K562 (cell line): Measurements from ENCODE around the gene CTSK.

ENCODE experiments used
- CHD1 ChIP-seq: fragments of 200-600 bp; sonication (generic); IDR thresholded peaks from one replicate; pipeline ENCODE4 v1.6.1; 2012; ENCODE audit warnings: mild to moderate bottlenecking, moderate library complexity, low read length, inconsistent platforms
- CHD4 ChIP-seq: fragments of 200-600 bp; sonication (generic); IDR thresholded peaks from 3 replicates; pipeline ENCODE4 v1.6.1; 2012; ENCODE audit warnings: low read depth, mild to moderate bottlenecking, mixed read lengths, low read length, inconsistent platforms; ENCODE audit not compliant: insufficient read depth, insufficient replicate concordance, poor library complexity, severe bottlenecking
- CTCF ChIP-seq, 3 experiments: IDR thresholded peaks in 2 of 3; conservative IDR thresholded peaks in 1 of 3; 2 replicates each; pipeline ENCODE4 v1.5.1; 2011 to 2012; ENCODE audit warnings: low read length in 3 of 3, mild to moderate bottlenecking in 3 of 3, control low read depth in 2 of 3, improper control_type of control experiment in 1 of 3, inconsistent platforms in 1 of 3, low read depth in 1 of 3, mixed read lengths in 1 of 3, moderate library complexity in 1 of 3; ENCODE audit not compliant: insufficient read depth in 2 of 3
- MAZ ChIP-seq, 2 experiments: fragments of 450-650 bp in 1 of 2; sonication (generic) in 1 of 2; formaldehyde crosslinking; IDR thresholded peaks in 1 of 2; conservative IDR thresholded peaks in 1 of 2; 2 replicates each; pipeline versions ENCODE4 v1.4.0 to v1.5.0; 2020; ENCODE audit warnings: mild to moderate bottlenecking in 1 of 2, missing genetic modification reagents in 1 of 2
- PHF8 ChIP-seq: fragments of 200-600 bp; sonication (generic); IDR thresholded peaks from 2 replicates; pipeline ENCODE4 v1.6.1; 2012; ENCODE audit warnings: mixed run types, mild to moderate bottlenecking, inconsistent platforms, low read length, moderate library complexity, borderline replicate concordance
- POLR2H ChIP-seq: IDR thresholded peaks from 2 replicates; pipeline ENCODE4 v1.6.1; 2016; ENCODE audit warnings: missing genetic modification characterization, low read depth, mild to moderate bottlenecking, control low read depth, missing compliant biosample characterization, moderate library complexity
- RNF2 ChIP-seq: sonication (generic); IDR thresholded peaks from 2 replicates; pipeline ENCODE4 v1.6.1; 2016
- SP1 ChIP-seq: sonication (generic); formaldehyde crosslinking; IDR thresholded peaks from 2 replicates; pipeline ENCODE4 v1.8.1; 2022; ENCODE audit warnings: mild to moderate bottlenecking, missing genetic modification reagents
- USF2 ChIP-seq: sonication (generic); formaldehyde crosslinking; IDR thresholded peaks from 2 replicates; pipeline ENCODE4 v1.5.0; 2020; ENCODE audit warnings: missing genetic modification reagents
- ZBTB8A ChIP-seq: fragments of 450-650 bp; IDR thresholded peaks from 2 replicates; pipeline ENCODE4 v1.6.1; 2018; ENCODE audit warnings: mild to moderate bottlenecking, moderate library complexity; ENCODE audit not compliant: partially characterized antibody

DNA sequence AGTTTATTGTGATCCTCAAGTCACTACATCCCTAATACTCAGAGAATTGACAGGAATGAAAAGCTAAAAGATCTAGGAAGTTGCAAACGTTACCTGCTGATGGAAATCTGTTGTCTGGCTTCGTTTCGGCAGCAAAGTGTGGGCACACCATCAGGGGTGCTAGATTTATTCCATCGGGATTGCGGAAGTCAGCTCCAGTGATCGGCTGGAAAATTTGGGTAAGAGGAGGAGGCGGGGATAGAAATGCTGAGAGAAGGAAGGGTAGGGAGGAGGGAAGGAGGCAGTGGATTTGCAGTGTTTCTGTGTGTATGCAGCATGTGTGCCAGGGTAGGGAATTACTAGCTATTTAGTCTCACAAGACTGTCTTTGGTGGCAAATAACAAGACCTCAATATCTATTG, at the start of gene CTSK:
- TF ChIP-seq RNF2: no peak
- TF ChIP-seq MAZ (CRISPR knock-in tag; conservative IDR thresholded peaks at IDR 0.05 in 1 of 2, IDR thresholded peaks at IDR 0.05 in 1 of 2): no peak
- TF ChIP-seq POLR2H (tag): no peak
- TF ChIP-seq PHF8: no peak
- TF ChIP-seq ZBTB8A: no peak
- no peak for TF ChIP-seq SP1
- TF ChIP-seq CHD1: no peak
- TF ChIP-seq USF2: no peak
- no peak for TF ChIP-seq CTCF (IDR thresholded peaks at IDR 0.05 in 2 of 3, conservative IDR thresholded peaks at IDR 0.05 in 1 of 3; ENCODE audit: insufficient read depth in 2 of 3, low read depth in 1 of 3, low read length in 3 of 3)
- TF ChIP-seq CHD4: no peak
